ENCODE data around the gene NAA15. TPM values are rescaled to one million over a fixed set of nuclear protein-coding genes. Genes with fewer than 3 reads are reported as not detected.

The NAA15 gene
- total and polyA plus RNA-seq, 4 donors, result 18.1 to 37.6 (median 25.1) TPM

DNA sequence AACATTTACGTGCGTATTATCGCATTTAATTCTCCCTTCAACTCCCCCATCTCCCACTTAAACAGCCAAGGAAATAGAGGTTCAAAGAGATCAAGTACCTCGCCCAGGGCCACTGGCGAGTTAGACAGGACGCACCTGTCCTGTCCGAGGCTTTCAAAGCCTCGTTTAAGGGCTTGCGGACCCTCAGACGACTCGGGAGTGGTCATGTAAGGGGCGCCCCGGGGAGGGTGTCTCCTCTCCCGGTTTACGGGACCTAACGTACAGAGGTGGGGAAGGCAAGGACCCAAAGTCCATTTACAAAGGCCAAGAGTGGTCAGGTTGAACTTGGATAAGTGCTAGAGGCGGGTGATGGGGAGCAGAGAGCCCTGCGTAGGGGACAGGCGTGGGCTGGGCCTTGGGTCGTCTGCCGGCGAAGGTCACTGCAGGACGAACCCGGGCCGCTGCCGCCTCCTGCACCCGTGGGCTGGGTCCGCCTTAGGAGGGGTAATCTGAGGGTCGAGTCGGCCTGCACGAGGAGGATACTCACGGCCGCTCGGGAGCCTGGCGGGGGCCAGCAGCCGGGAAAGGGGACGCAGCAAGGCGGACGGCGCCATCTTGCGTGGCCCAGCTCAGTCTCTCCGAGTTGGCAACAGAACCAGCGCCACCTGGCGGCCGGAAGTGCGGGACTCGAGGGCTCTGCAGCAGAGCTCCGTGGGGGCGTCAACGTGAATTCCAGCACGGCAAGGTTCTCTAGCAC is 5.9 kb upstream of the NAA15 start:
- Histone ChIP-seq H3K27ac (ENCODE audit: low read depth, low read length) (peak overlapping the region; percentile 86), H3K4me1 (ENCODE audit: control insufficient read depth, insufficient read depth, low read length) (peaks cover 4% of the 10 kb centered on the region), H3K9me3 (ENCODE audit: control insufficient read depth, insufficient read depth, low read length) (no peaks in the 10 kb centered on the region), H3K4me3 (ENCODE audit: low read depth, low read length) (peak overlapping the region; percentile 96), H3K36me3 (ENCODE audit: control insufficient read depth, insufficient read depth, low read length) (peaks cover 21% of the 10 kb centered on the region), H3K27me3 (ENCODE audit: control insufficient read depth, insufficient read depth, low read length) (no peaks in the 10 kb centered on the region)
- WGBS (ENCODE audit: insufficient coverage), result 2% methylated on average over 47 of the region's 51 CpGs
- DNase-seq (ENCODE audit: low read depth in 4 of 6, low spot score in 6 of 6), result peak; percentile 90 to 98 (median 93)

DNA sequence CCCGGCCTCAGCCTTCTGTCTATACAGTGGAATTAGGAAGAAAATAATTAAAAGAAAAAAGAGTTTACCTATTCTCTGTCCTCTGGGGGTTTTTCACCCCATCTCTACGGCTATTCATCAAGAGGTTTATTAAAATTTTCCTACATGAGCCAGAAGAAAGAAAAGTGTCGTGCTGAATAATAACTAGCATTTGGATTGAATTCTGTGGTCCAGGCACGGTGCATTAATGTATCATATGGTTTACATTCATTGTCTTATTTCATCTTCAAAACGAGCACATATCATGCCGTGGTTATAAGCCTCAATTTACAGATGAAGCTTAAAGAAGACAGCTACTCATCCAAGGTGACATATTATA is 5.4 kb upstream of the NAA15 start:
- Histone ChIP-seq H3K4me3 (ENCODE audit: low read depth, low read length) (peak overlapping the region; percentile 96), H3K4me1 (ENCODE audit: control insufficient read depth, insufficient read depth, low read length) (peaks cover 4% of the 10 kb centered on the region), H3K36me3 (ENCODE audit: control insufficient read depth, insufficient read depth, low read length) (peaks cover 20% of the 10 kb centered on the region), H3K9me3 (ENCODE audit: control insufficient read depth, insufficient read depth, low read length) (no peaks in the 10 kb centered on the region), H3K27me3 (ENCODE audit: control insufficient read depth, insufficient read depth, low read length) (no peaks in the 10 kb centered on the region), H3K27ac (ENCODE audit: low read depth, low read length) (peak overlapping the region; percentile 86)
- no peak for DNase-seq (ENCODE audit: low read depth in 4 of 6, low spot score in 6 of 6)
- WGBS (ENCODE audit: insufficient coverage), result no CpG with 5 or more reads among the region's 6 CpGs

DNA sequence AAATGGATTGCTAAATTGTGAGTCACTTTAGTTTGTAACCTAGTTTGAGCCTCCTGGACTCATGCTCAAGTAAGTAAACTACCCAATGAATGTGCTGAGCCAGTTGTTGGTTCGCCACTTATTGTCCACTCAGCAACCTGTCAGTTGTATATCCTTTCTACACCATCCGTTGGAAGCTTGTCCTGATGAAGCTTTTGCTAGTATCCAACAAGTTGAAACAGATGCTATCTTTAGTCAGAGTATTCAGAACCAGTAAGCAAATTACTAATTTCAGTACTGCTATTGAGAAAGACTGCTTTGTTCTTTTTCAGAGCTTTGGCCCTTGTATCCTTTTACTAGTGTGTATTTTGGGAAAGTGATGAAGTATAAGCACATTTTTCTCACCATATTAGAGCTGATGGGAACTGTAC is 4.3 kb upstream of the NAA15 start:
- 70% methylated on average over 2 of the region's 2 CpGs for WGBS (ENCODE audit: insufficient coverage)
- Histone ChIP-seq H3K9me3 (ENCODE audit: control insufficient read depth, insufficient read depth, low read length) (no peaks in the 10 kb centered on the region), H3K27me3 (ENCODE audit: control insufficient read depth, insufficient read depth, low read length) (no peaks in the 10 kb centered on the region), H3K27ac (ENCODE audit: low read depth, low read length) (no peak overlapping the region), H3K4me3 (ENCODE audit: low read depth, low read length) (no peak overlapping the region), H3K36me3 (ENCODE audit: control insufficient read depth, insufficient read depth, low read length) (peaks cover 16% of the 10 kb centered on the region), H3K4me1 (ENCODE audit: control insufficient read depth, insufficient read depth, low read length) (peaks cover 4% of the 10 kb centered on the region)
- no peak for DNase-seq (ENCODE audit: low read depth in 4 of 6, low spot score in 6 of 6)

DNA sequence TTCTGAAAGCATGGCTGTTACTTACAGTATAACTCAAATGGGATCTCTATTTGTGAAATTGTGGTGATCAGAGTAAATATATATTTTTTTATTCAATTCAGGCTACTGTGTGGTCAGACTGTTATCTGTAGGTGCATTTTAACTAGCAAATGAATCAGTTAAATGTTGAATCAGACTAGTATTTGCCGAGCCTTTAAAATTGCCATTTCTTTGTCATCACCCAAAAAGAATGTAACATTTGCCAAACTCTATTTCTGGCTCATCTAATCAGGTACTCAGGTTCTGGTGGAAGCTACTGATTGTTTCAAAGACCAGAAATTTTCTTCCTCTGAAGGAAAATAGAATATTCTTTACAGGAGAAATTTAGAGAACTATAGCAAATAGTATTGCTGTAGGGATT is 1.8 kb upstream of the NAA15 start:
- Histone ChIP-seq H3K27ac (ENCODE audit: low read depth, low read length) (no peak overlapping the region), H3K9me3 (ENCODE audit: control insufficient read depth, insufficient read depth, low read length) (no peaks in the 10 kb centered on the region), H3K4me1 (ENCODE audit: control insufficient read depth, insufficient read depth, low read length) (peaks cover 10% of the 10 kb centered on the region), H3K27me3 (ENCODE audit: control insufficient read depth, insufficient read depth, low read length) (no peaks in the 10 kb centered on the region), H3K36me3 (ENCODE audit: control insufficient read depth, insufficient read depth, low read length) (peaks cover 4% of the 10 kb centered on the region), H3K4me3 (ENCODE audit: low read depth, low read length) (no peak overlapping the region)
- no peak for DNase-seq (ENCODE audit: low read depth in 4 of 6, low spot score in 6 of 6)
- no CpG with 5 or more reads among the region's 1 CpG for WGBS (ENCODE audit: insufficient coverage)

DNA sequence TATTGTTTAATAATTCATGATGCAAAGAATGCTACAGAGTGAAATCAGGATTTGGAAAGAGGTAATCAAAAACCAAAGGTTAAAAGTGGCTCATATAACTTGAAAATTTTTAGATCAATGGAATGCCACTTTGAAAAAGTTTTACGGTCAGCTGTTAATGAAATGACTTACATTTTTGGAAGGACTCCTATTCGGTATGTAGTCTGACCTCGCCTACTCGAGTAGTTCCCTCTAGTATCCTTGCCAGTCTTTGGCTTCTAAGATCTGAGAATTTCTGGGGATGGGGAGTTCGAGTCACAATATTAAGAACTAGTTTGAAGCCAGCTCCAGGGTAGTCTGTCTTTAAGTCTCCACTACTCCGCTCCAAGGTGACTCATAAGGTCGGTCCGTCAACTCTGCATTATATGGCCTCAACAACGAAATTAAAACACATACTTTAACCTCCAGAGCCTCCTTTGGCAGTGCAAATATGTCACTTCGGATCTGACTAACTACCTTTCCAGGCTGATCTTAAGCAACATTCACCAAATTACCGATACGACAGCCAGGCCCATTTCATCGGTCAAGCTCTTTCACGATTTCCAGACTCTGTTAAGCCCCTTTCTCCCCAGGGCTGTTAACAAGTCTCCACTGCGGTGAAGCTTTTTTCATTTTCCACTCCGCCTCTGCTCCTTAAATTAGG is 733 bp upstream of the NAA15 start:
- WGBS (ENCODE audit: insufficient coverage), result 8% methylated on average over 13 of the region's 16 CpGs
- Histone ChIP-seq H3K4me3 (ENCODE audit: low read depth, low read length) (peak overlapping the region; percentile 89), H3K4me1 (ENCODE audit: control insufficient read depth, insufficient read depth, low read length) (peaks cover 13% of the 10 kb centered on the region), H3K36me3 (ENCODE audit: control insufficient read depth, insufficient read depth, low read length) (peaks cover 7% of the 10 kb centered on the region), H3K9me3 (ENCODE audit: control insufficient read depth, insufficient read depth, low read length) (peaks cover 3% of the 10 kb centered on the region), H3K27me3 (ENCODE audit: control insufficient read depth, insufficient read depth, low read length) (no peaks in the 10 kb centered on the region), H3K27ac (ENCODE audit: low read depth, low read length) (peak overlapping the region; percentile 95)
- no peak for DNase-seq (ENCODE audit: low read depth in 4 of 6, low spot score in 6 of 6)

DNA sequence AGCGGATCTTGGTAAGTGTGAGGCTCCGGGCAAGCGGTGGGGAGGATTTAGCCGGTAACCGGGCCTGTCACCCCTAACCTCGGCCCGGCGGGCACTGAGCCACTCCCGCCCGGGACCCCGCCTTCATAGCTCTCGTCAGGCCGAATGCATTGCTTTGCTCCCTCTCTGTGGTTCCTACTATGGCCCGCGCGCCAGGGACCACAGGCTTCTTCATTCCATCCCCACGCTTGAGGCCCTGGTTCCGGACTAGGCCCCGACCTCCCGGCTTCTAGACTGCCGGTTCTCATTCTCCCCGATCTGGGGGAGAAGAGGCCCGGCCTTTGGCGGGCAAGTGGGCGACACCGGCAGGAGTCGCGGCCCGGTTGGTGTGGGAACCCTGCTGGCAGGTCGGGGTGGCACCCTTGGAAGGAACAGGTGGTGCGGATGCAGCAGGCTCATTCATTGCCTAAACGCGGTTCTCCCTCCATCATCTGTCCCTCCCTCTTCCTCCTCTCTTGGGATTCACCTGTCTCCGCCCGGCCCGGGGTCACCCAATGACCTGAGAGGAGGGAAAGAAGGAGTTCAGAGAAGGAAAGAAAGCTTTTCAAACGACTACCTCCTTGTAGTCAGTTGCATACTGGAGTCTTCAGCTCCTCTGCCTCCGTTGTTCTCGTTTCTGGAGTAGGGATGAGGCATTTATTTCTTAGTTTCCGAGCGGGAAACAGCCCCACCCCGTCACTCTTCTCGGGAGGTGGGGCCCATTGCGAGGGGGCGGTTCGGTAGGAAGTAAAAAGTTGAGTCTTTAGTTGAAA is 711 bp downstream of the NAA15 start, which contains the start of gene NDUFC1:
Gene NDUFC1 (minus strand): TSS at position 657 of the 791 bp plus-strand sequence. CDS start 6,679 bp downstream, outside the sequence.
- Histone ChIP-seq H3K36me3 (ENCODE audit: control insufficient read depth, insufficient read depth, low read length) (peaks cover 7% of the 10 kb centered on the region), H3K9me3 (ENCODE audit: control insufficient read depth, insufficient read depth, low read length) (peaks cover 3% of the 10 kb centered on the region), H3K4me3 (ENCODE audit: low read depth, low read length) (peak within 1 kb of the TSS; percentile 89), H3K27me3 (ENCODE audit: control insufficient read depth, insufficient read depth, low read length) (no peaks in the 10 kb centered on the region), H3K4me1 (ENCODE audit: control insufficient read depth, insufficient read depth, low read length) (peaks cover 13% of the 10 kb centered on the region), H3K27ac (ENCODE audit: low read depth, low read length) (peak within 1 kb of the TSS; percentile 95)
- under 1% methylated on average over 30 of the region's 46 CpGs for whole genome bisulfite sequencing (ENCODE audit: insufficient coverage)
- DNase-seq (ENCODE audit: low read depth in 4 of 6, low spot score in 6 of 6), result peak in 3 of 6 donors; percentile 31 to 68 (median 62)

DNA sequence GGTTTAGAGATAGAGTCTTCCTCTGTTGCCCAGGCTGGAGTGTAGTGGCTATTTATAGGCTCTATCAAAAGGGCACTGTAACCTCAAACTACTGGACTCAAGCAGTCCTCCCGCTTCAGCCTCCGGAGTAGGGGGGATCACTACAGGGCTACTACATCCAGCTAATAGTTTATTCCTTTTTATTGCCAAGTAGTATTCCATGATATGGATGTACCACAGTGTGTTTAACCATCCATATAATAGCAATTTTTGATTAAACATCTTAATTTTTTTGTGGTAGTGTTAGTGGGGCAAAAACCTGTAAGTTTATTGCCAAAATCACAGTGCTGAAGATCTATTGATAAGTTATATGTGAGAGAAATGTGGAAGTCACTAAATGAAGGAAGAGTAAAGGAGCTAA is 3.6 kb downstream of the NAA15 start:
- no CpG with 5 or more reads among the region's 2 CpGs for WGBS (ENCODE audit: insufficient coverage)
- Histone ChIP-seq H3K9me3 (ENCODE audit: control insufficient read depth, insufficient read depth, low read length) (peaks cover 3% of the 10 kb centered on the region), H3K4me3 (ENCODE audit: low read depth, low read length) (no peak overlapping the region), H3K4me1 (ENCODE audit: control insufficient read depth, insufficient read depth, low read length) (peaks cover 13% of the 10 kb centered on the region), H3K27ac (ENCODE audit: low read depth, low read length) (no peak overlapping the region), H3K27me3 (ENCODE audit: control insufficient read depth, insufficient read depth, low read length) (no peaks in the 10 kb centered on the region), H3K36me3 (ENCODE audit: control insufficient read depth, insufficient read depth, low read length) (peaks cover 7% of the 10 kb centered on the region)
- no peak for DNase-seq (ENCODE audit: low read depth in 4 of 6, low spot score in 6 of 6)

DNA sequence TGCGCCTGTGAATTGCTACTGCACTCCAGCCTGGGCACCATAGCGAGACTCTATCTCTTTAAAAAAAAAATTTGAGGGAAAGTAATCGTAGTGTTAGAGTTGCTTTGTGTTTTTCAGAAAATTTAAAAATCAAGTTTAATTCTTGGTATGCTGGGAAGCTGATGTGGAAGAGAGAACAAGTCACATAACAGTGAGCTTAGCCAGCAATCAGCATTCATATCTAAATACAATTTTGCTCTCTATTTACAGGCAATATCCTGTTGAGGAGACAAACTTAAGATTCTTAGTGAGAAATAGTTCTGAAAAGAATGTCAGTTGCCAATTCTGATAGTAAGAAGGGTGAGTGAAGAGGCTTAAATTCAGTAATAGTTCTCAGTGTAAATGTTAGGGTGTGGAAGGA is 10.6 kb downstream of the NAA15 start:
- Histone ChIP-seq H3K9me3 (ENCODE audit: control insufficient read depth, insufficient read depth, low read length) (no peaks in the 10 kb centered on the region), H3K27ac (ENCODE audit: low read depth, low read length) (no peak overlapping the region), H3K4me1 (ENCODE audit: control insufficient read depth, insufficient read depth, low read length) (no peaks in the 10 kb centered on the region), H3K36me3 (ENCODE audit: control insufficient read depth, insufficient read depth, low read length) (no peaks in the 10 kb centered on the region), H3K27me3 (ENCODE audit: control insufficient read depth, insufficient read depth, low read length) (no peaks in the 10 kb centered on the region), H3K4me3 (ENCODE audit: low read depth, low read length) (no peak overlapping the region)
- no peak for DNase-seq (ENCODE audit: low read depth in 4 of 6, low spot score in 6 of 6)
- 100% methylated on average over 1 of the region's 3 CpGs for WGBS (ENCODE audit: insufficient coverage)

DNA sequence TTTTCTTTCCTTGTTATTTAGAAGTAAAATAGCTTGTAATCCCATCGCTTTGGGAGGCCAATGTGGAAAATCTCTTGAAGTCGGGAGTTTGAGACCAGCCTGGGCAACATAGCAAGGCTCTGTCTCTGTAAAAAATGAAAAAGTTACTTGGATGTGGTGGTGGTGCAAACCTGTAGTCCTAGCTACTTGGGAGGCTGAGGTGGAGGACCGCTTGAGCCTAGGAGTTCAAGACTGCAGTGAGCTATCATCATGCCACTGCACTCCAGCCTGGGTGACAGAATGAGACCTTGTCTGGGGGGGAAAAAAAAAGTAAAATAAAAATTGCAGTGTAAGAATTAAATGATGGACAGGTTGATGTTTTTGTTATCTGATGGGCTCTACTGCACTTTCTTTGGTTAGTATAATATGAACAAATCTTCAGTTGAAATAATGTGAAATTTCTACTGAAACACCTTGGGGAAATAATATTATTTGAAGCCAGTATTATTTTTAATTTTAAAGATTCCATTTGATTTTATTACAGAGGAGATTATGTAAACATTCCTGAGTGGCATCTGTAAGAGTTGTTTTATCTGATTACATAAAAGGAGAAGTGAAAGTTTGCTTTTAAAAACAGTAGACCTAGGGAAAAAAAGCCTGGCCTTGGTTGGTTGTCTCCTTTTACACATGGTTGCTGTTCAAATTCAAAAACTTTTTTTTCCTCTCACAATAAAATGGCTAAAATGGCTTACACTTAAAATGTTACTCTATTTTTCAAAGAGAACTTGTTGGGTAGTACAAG is 11.4 kb downstream of the NAA15 start:
- Histone ChIP-seq H3K27ac (ENCODE audit: low read depth, low read length) (no peak overlapping the region), H3K4me3 (ENCODE audit: low read depth, low read length) (no peak overlapping the region), H3K9me3 (ENCODE audit: control insufficient read depth, insufficient read depth, low read length) (no peaks in the 10 kb centered on the region), H3K4me1 (ENCODE audit: control insufficient read depth, insufficient read depth, low read length) (no peaks in the 10 kb centered on the region), H3K27me3 (ENCODE audit: control insufficient read depth, insufficient read depth, low read length) (no peaks in the 10 kb centered on the region), H3K36me3 (ENCODE audit: control insufficient read depth, insufficient read depth, low read length) (no peaks in the 10 kb centered on the region)
- DNase-seq (ENCODE audit: low read depth in 4 of 6, low spot score in 6 of 6), result no peak
- WGBS (ENCODE audit: insufficient coverage), result 93% methylated on average over 3 of the region's 3 CpGs

All from spinal cord (tissue), 10 donors.